HepG2 (cell line): ENCODE results near the gene C9orf50.
A peak's percentile ranks its signal among the peaks of the same experiment; 100 is the strongest.

ENCODE experiments used
- HMG20A ChIP-seq: IDR thresholded peaks from 2 replicates; pipeline ENCODE4 v1.6.1; 2016; ENCODE audit warnings: borderline replicate concordance
- RBM39 ChIP-seq: fragments of 200-400 bp; formaldehyde crosslinking; IDR thresholded peaks from one replicate; pipeline ENCODE4 v1.6.1; 2018; ENCODE audit warnings: antibody characterized with exemption, mild to moderate bottlenecking, low read depth, low read length; ENCODE audit not compliant: poor library complexity, severe bottlenecking
- ZBTB8A ChIP-seq: sonication (generic); formaldehyde crosslinking; IDR thresholded peaks from 2 replicates; pipeline ENCODE4 v1.4.0; 2020; ENCODE audit warnings: mild to moderate bottlenecking, low read depth, missing genetic modification reagents, borderline replicate concordance
- ZNF235 ChIP-seq: sonication (generic); formaldehyde crosslinking; IDR thresholded peaks from 2 replicates; pipeline ENCODE4 v1.8.1; 2023; ENCODE audit warnings: mild to moderate bottlenecking, missing genetic modification reagents, borderline replicate concordance
- ZNF792 ChIP-seq: IDR thresholded peaks from 2 replicates; pipeline ENCODE4 v1.6.1; 2016

GRCh38 chr9:129626079-129626624 lies 5.3 kb upstream of the C9orf50 start, which contains the start of gene NTMT1:
- TF ChIP-seq RBM39: peak; percentile 63
- TF ChIP-seq ZNF792: peak; percentile 55; the same call in 1 of the 2 replicates
- TF ChIP-seq ZBTB8A: no peak; the same call in 1 of the 2 replicates
- TF ChIP-seq ZNF235 (CRISPR knock-in tag): 0 out of 2 replicates have a peak, but pooled peaks have one; percentile 43
- no peak for TF ChIP-seq HMG20A (CRISPR knock-in tag)
